Stimulated activated CD8-positive, alpha-beta memory T cell treated with anti-CD3 and anti-CD28 coated beads, Interleukin-12 subunit alpha, Interleukin-12 subunit beta, amount 100 ng/mL, for 24 hours (primary cell): ENCODE results near the gene GPLD1.
"Not testable (repeated sequence)": the region's sequence is repeated elsewhere in the genome, so short reads cannot be mapped to it uniquely, and the experiment has no call there.

Source experiments
- DNase-seq: peaks from one replicate; pipeline ENCODE4 v3.0.0-alpha.2; 2020; ENCODE audit errors: extremely low read depth

GPLD1 gene

GRCh38 chr6:24410622-24411021 lies 78.8 kb downstream of the GPLD1 start:
- DNase-seq, result no peak

DNA sequence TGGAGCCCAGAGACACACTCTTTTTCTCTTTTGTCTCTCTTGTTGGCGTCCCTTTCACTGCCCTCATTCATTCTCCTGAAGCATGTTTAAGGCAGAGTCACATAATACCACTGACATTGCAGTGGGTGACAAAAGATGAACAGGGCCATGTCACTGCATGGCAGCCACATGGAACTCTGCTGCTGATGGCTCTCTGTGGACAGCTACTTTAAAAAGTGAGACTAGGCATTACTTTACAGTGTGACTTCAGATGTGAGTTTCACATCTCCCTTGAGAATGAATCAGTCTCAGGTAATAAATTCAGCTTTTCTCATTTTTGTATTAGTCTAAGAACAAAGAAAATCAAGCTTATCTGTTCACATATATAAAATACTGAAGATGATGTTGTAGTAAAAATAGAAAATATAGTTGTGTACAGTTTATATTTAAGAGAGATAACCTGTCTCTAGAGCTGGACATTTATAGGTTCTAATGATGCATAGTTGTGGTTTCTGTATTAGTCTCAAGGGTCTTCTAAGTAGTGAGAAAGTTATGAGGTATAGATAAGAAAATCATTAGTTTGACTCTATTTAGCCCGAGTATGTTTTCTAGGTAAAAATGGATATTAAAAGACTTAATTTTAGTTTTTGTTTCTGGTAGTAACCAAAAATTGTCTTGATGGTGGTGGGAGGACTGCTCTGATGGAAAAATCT lies 80.5 kb downstream of the GPLD1 start:
- no peak for DNase-seq

- no peak for DNase-seq
Observed at GRCh38 chr6:24405262-24405661, 84.1 kb downstream of the GPLD1 start.

DNA sequence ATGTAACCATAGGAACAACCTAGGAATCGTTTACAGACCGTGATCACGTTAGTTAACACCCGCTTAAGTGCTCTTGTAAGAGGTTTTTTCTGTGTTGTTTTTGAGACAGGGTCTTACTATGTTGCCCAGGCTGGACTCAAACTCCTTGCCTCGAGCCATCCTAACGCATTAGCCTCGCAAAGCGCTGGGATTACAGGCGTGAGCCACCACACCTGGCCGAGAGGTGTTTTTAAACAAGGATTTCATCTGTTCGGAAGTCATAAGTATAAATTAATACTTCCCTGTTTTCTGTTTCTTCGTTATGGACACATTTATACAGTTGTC lies 85.9 kb downstream of the GPLD1 start:
- no peak for DNase-seq

DNA sequence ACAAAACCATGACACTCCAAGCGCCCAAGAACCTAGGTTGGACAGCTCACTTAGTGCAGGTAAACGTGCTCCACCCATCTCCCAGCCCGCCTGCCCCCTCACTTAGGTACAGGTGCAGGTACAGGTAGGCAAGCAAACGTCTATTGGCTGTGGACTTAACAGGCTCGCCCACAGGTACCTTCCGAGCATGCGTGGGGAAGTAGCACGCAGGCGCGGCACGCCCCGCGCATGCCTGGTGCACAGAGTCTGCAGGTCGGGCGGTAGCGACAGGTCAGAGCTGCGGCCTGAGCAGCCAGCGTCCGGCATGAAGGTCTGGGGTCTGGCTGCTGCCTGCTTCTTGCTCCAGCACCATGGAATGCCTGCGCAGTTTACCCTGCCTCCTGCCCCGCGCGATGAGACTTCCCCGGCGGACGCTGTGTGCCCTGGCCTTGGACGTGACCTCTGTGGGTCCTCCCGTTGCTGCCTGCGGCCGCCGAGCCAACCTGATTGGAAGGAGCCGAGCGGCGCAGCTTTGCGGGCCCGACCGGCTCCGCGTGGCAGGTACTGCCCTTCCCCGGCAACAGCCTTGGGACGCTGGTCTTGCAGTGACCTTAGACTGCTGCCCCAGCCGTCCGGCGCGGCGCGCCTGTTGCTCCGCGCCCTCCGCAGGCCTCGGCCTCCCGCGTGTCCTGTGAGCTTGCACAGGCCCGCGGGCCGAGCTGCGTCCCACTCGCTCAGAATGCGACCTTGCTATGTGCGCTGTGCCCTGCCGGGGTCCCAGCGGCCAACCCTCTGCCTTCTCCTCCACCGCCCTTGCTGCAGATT lies 86.5 kb downstream of the GPLD1 start, which contains the start of gene MRS2:
TSS of gene MRS2 (plus strand) at position 240 of the 804 bp plus-strand sequence. CDS start at position 351, 111 bp downstream.
- peak; percentile 50 for DNase-seq

- DNase-seq, result no peak
Observed at GRCh38 chr6:24401458-24401857, 87.9 kb downstream of the GPLD1 start.

- not testable (repeated sequence) for DNase-seq
Observed at GRCh38 chr6:24400045-24401039, 89.0 kb downstream of the GPLD1 start.

DNA sequence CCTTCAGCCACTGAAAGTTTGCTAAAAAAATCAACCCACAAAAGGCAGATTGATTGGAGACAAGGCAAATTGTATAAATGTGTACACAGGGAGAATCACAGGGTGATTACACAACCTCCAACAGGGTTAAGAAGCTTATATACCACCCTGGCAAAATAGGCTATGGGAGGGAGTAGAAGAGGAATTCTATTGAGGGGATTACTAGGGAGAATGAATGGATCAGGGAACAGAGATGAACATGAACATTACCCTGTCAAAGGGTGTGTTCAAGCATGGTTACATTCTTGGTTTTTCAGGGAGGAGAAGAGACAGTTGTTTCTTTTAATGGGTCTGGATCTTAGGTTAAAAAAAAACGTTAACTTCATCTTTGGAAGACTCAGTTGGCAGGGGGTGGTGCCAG lies 91.7 kb downstream of the GPLD1 start:
- DNase-seq, result no peak

- no peak for DNase-seq
Observed at GRCh38 chr6:24396824-24397223, 92.6 kb downstream of the GPLD1 start.

DNA sequence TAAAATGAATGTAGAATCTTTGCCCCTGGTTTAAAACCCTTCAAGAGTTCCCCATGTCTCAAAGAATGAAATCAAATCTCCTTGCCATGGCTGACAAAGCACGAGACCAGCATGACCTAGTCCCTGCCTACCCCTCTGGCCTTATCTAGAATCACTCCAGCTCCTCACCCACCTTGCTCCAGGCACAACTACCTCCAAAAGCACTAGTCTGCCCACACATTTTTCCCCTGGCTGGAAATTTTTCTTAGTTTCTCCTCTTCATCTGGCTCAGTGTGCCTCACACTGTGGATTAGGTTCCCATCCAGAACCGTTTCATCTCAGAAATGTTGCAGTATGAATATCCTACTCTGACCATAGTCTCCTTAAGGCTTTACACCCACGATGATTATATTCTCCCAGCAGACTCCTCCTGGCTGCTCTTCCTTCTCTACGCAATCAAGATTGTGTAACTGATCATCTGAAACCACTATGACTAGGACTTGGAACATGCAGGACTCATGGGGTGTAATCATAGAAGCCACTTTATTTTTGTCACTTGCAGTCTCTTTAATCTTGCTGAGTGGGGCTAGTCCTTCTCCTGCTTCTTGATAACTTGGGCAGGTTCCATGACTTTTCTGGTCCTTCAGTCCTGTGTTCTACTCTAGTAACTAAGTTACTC lies 94.5 kb downstream of the GPLD1 start:
- no peak for DNase-seq

- no peak for DNase-seq
Observed at GRCh38 chr6:24394061-24394779, 95.2 kb downstream of the GPLD1 start.

- no peak for DNase-seq
Observed at GRCh38 chr6:24391756-24392405, 97.5 kb downstream of the GPLD1 start.

DNA sequence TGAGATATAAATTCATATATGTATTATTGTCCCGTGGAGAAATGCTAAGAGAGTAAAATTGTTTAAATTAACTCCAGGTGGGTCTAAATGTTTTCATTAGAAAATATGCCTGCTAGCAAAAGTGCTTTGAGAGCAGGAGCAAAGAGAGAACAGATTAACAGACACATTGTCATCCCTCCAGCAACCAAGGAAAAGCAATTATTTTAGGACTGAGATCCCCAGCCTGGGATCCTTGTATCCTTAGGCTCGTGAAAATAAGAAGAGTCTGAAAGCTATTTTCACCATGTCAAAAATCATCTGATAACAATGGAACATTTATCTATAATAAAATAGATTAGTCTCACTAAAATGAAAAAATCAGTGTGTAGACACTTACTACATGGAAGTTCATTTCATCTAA lies 98.2 kb downstream of the GPLD1 start:
- no peak for DNase-seq

- no peak for DNase-seq
Observed at GRCh38 chr6:24387818-24388217, 101.6 kb downstream of the GPLD1 start.

DNA sequence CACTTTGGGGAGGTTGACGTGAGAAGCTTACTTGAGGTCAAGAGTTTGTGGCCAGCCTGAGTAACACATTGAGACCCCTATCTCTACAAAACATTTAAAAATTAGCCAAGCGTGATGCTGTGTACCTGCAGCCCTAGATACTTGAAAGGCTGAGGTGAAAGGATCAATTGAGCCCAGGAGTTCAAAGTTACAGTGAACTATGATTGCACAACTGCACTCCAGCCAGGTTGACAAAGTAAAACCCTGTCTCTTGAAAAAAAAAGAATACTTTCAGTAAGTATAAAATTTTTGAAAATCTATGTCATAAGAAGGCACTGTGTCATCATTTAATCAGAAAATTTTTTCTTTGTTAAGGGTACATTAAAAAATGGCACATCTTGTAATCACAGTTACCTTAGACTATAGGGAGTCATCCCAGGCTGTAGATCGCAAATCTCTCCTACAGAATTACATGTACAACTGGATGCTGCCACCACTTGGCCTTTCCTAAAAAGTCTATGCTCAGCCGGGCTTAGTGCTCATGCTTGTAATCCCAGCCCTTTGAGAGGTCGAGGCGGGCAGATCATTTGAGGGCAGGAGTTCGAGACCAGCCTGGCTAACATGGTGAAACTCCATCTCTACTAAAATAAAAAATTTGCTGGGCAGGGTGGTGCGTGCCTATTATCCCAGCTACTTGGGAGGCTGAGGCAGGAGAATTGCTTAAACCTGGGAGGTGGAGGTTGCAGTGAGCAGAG lies 103.7 kb downstream of the GPLD1 start:
- DNase-seq, result no peak

GRCh38 chr6:24384369-24385130 lies 104.8 kb downstream of the GPLD1 start:
- DNase-seq, result not testable (repeated sequence)

DNA sequence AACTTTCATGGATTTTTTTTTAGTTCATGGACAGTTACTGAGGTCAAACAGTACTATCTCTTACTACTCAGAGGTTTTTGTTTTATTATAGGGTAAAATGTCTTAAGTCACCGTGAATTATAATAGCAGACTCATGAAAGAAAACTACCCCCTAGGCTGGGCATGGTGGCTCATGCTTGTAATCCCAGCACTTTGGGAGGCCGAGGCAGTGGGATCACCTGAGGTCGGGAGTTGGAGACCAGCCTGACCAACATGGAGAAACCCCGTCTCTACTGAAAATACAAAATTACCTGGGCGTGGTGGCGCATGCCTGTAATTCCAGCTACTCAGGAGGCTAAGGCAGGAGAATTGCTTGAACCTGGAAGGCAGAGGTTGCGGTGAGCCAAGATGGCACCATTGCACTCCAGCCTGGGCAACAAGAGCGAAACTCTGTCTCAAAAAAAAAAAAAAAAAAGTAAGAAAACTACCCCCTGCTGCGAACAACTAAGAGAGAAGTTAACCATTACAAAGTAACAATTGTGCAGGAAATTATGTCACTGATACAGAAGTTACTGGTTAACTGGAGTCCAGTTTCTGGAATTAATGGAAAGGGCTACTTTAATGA lies 106.4 kb downstream of the GPLD1 start:
- DNase-seq, result not testable (repeated sequence)

GRCh38 chr6:24382220-24382540 lies 107.2 kb downstream of the GPLD1 start:
- no peak for DNase-seq
